Inflammatory macrophage treated with lipopolysaccharide for 4 hours (primary cell): ENCODE data around the gene ANKRD45.
"Not testable (repeated sequence)": the region's sequence is repeated elsewhere in the genome, so short reads cannot be mapped to it uniquely, and the experiment has no call there.

Source experiments
- DNase-seq: peaks from one replicate; pipeline ENCODE4 v3.0.0-alpha.2; 2020

Gene ANKRD45

GRCh38 chr1:173568483-173568882 lies 101.2 kb downstream of the ANKRD45 start:
- DNase-seq: no peak

- DNase-seq: not testable (repeated sequence)
These were observed 105.8 kb downstream of the ANKRD45 start for GRCh38 chr1:173563846-173564245.

DNA sequence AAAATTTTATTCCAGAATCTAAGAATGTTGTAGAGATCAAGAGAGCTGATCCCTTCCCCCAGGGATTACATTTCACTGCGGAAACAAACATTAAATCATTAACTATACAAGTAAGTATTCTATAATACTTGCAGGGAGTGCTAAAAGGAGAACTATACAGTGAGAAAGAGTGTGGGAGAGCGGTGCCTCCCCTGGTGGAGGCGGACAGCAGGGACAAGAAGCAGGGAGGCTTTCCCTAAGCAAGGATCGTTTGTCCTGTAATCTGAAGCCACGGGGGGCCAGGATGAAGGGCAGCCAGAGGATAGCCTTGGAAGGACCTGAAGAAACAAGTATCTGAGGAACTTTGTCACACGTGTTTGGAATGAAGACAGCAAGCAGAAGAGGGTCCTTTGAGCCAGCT lies 106.8 kb downstream of the ANKRD45 start:
- DNase-seq: no peak

GRCh38 chr1:173561263-173561662 lies 108.4 kb downstream of the ANKRD45 start:
- no peak for DNase-seq

DNA sequence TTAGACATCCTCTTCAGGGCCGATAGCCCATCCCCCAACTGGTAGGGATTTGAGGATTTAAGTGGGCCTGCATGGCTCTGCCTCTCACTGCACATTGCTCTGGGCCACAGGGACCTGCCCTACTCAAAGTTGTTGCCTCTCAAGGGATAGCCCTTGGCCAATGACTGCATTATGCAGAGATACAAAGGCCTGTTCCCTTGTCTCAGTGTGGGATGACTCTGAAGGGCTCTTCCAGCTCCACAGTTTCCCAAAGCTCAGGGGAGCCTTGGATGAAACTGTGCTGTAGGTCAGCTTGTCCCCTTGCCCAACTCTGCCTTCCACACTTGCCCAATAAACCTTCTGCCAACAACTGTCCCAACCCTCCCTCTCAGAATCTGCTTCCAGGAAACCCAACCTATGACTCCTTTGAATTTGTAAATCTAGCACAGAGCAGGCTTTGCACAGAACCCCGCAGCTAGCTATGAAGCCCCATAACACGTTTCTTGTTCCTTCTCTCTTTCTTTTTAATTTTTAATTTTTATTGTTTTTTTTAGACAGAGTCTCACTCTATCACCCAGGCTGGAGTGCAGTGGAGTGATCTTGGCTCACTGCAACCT lies 109.3 kb downstream of the ANKRD45 start:
- DNase-seq: no peak
